NOMO-1 treated with dmso at 0.1 percent for 144 hours (cell line): ENCODE results near the gene LRRTM4.
"Not testable (repeated sequence)": the region's sequence is repeated elsewhere in the genome, so short reads cannot be mapped to it uniquely, and the experiment has no call there.

Source experiments
- DNase-seq: peaks from one replicate; lab custom pipeline; 2025; ENCODE audit not compliant: unreplicated experiment; lab: John Stamatoyannopoulos, UW

The LRRTM4 gene

DNA sequence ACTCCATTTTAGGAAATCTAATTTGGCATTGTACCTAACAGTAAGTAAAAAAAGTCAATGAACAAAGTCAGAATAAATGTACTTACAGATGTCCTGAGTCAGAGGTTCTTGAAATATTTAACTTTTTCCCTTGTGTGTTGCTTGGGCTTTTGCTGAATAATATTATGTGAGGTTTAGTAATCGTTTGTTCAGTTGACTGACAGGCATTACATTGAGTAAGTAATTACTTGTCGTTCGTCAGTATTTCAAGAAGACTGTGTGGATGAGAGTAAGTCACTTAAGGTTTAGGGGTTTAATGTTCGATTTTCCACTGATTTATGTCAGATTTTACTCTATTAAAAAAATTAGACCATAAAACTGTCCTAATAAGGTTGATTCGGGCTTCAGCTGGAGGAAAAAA, 342.9 kb downstream of the LRRTM4 start:
- no peak for DNase-seq

DNA sequence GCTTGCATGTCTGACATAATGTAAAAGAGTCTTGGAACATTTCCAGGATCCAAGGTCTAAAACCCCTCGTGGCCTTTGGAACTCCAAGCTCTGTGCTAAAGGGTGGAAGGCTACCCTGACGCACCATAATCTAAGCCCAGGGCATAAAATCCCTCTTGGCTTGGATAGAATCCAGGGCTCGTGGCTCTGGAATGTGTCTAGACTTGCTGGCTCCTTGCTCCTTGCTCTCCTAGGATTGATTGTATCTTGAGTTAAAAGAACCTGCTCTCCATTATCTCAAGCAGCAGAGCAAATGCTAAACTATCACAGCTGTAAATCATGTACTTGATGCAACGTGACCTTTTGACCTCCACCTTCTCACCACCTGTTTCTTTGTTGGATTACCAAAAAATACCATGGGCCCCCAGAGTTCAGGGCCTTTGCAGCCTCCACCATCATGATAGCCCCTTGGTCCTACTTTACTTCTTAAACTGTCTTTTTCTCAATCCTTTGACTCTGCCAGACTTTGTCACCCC, 346.9 kb downstream of the LRRTM4 start:
- DNase-seq, result not testable (repeated sequence)

DNA sequence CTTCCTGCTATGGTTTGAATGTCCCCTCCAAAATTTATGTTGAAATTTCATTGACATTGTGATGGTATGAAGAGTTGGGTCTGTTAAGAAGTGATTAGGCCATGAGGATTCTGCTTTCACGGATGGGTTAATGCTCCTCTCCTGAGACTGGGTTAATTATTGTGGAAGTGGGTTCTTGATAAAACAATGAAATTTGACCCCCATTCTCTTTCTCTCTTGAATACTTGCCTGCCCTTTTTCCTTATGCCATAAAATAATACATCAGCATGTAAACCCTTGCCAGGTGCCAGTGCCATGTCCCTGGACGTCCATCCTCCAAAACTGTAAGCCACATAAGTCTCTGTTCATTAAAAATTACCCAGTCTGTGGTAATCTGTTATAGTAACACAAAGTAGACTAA, 352.8 kb downstream of the LRRTM4 start:
- DNase-seq, result no peak

DNA sequence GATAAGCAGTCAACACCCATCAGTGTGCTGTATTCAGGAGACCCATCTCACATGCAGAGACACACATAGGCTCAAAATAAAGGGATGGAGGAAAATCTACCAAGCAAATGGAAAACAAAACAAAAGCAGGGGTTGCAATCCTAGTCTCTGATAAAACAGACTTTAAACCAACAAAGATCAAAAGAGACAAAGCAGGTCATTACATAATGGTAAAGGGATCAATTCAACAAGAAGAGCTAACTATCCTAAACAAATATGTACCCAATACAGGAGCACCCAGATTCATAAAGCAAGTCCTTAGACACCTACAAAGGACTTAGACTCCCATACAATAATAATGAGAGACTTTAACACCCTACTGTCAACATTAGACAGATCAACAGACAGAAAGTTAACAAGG, 358.2 kb downstream of the LRRTM4 start:
- DNase-seq, result not testable (repeated sequence)

DNA sequence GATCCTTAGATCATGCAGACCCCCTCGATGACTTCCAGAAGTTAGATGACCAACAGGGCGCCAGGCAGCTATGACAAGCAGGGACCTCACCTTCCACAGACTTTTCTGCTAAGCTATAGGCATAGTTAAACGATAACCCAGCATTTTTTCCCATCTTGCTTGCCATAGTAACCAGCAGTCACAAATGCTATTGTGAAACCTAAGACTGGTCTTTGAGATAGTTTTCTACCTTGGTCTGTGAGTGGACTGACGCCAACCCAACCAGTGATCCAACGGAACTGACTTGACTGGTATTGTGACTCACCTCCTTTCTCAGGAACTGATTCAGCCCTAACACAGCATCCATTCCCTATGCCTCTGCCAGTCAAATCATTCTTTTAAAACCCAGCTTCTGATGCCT, 361.2 kb downstream of the LRRTM4 start:
- no peak for DNase-seq

DNA sequence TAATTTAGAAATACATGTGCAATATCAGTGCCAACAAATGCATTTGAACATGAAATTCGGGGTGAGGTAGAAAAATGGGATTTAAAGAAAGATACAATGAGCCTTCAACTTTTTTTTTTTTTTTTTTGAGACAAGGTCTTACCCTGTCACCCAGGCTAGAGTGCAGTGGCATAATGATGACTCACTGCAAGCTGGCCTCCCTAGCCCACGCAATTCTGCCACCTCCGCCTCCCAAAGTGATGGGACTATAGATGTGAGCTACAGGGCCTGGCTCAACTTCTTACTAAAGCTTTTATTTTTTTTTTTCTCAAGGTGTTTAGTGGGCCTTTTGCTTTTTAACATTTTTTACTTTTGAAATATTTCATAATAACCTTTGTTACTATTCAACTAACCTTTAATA, 365.6 kb downstream of the LRRTM4 start:
- no peak for DNase-seq

- no peak for DNase-seq
Observed at GRCh38 chr2:77155511-77155910, 366.7 kb downstream of the LRRTM4 start.

DNA sequence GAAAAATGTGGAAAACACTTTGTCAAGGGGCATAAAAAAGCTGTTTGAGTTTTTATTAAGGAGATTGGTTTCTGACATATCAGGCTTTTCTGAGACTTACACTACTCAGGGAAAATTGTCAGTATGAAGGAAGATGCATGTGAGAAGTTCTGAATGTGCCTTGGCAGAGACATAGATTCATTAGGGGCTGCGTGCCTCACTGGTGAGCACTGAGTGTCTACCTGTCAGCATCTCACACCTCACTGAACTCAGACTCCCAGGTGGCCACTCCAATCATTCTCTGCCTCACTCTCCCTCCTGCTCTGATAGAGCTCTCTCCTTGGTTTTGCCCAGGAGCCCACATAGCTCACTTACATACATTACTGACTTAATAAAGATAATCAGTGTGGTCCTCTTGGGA, 372.6 kb downstream of the LRRTM4 start:
- DNase-seq, result no peak

DNA sequence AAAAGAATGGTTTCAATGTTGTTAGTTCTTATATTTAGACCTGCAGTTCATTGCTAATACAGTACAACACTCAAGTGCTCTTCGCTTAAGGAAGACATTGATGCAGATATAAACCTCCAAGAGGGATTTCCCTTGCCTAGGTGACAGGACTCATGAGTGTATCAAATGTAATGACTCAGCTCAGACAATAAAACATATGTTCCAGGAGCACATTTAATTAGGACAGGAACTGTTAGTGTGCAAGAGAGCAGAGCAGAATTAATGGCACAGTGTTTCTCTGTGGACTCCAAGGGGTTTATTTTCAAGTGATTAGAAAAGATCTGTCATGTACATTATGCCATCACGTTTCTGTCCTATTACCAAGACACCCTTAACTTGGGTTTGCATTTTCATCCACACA, 375.0 kb downstream of the LRRTM4 start:
- DNase-seq, result no peak

DNA sequence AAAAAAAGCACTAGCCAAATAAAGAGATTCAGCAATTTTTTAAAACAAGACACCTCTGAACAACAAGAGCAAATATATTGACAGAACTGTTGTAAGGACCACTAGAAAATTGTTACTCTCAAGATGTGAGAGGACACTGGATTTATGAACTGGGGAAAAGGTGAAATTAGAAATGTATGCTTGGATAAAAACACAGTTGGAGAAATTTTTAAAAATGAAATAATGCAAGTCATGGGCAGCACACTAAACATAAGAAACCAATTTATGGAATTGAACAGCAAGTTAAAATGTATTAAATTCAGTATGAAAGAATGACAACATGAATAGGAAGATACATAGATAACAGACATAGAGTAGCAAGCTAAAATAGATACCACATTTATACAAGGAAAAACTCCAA, 377.4 kb downstream of the LRRTM4 start:
- no peak for DNase-seq

DNA sequence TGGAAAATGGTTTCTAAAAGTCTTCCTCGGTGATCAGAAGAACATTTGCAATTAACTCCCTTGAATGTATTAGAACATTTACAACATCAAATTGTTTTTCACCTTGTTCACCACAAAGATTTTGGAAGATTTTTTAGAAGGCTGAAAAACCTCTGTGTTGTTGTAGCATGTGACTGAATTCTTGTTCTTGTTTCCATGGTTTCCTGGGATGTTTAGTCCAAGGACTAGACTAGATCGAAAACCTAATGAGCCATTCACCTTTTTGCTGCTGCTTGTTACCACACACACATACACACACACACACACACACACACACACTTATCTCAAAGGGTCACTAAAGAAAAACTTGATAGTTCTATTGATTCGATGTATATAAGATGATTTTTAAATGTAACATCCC, 380.0 kb downstream of the LRRTM4 start:
- DNase-seq, result no peak

DNA sequence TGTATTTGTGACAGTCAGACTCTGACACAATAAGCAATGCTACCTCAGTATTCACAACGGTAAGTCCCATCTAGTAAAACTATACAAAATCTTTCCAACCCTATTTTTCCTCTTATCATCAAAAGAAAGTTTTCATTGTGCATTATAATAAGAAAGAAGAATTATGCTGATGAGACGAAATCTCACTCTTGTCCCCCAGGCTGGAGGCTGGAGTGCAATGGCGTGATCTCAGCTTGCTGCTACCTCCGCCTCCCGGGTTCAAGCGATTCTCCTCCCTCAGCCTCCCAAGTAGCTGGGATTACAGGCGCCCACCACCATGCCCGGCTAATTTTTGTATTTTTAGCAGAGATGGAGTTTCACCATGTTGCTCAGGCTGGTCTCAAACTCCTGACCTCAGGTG, 393.7 kb downstream of the LRRTM4 start:
- DNase-seq, result not testable (repeated sequence)

GRCh38 chr2:77127345-77127744, 394.8 kb downstream of the LRRTM4 start:
- DNase-seq, result no peak

DNA sequence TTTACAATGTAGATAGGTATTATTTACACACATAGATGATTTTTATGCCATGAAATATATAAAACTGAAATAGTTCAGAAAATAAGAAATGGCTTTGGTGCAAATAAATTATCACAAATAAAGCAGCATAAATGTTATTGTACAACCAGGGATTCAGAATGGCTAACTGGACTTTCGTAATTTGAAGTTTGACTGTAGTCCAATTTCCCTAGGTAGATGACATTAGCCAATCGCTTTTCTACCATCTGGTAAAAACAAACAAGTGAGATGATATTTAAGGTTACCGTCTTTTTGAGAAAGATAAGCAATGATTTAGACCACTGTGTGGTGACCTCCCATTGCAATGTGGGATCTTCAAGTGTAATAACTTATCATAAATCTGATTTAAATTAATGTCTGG, 400.7 kb downstream of the LRRTM4 start:
- DNase-seq, result no peak

DNA sequence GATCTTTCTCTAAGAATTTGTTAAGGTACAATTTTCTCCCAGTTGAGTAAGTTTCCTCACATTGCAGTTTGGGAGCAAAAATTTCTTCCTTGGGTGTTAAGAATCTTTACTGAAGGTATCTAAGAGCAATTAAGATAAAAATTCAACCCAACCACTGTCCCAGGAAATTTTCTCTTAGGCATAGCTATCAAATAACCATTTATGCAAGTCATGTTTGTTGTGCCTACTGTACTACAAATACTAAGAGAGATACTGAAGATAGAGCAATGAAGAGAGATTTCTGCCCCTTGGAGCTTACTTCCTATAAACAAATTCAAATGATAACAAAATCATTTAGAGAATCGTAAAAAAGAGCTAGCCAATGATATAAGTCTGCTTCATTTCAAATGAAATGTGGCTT, 402.8 kb downstream of the LRRTM4 start:
- DNase-seq, result no peak

GRCh38 chr2:77108915-77109314, 413.3 kb downstream of the LRRTM4 start:
- DNase-seq, result no peak

DNA sequence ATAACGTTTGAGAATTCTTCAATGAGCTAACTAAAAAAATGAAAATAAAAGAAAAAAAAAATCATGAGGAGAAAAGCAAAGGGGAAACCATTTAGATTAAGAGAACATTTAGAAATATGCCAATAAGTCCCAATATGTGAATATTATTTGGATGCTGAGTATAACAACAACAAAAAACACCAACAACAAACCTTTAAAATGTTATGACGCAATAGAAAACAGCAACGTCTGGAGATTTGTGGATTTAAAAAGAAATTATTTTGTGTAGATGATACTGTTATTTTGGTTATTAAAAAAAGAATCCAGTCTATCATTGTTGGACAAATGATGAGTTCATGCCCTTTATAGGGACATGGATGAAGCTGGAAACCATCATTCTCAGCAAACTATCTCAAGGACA, 417.2 kb downstream of the LRRTM4 start:
- no peak for DNase-seq

GRCh38 chr2:77104554-77104953, 417.6 kb downstream of the LRRTM4 start:
- no peak for DNase-seq

DNA sequence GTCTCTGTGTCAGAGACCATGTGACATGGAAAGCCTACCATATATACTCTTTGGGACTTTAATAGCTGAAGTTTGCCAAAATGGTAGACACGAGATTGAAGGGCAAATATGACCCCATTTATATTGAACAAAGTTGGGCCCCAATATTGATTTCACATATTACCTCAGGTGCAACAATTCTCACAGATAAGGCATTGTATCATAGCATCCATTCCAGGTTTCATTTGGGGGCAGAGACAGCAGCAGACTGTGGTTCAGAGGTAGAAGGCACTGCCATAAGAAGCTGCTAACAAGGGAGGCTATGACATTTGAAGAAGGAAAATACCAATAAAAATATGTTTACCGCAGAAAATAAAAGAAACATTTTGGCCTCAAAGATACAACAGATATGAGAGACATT, 419.2 kb downstream of the LRRTM4 start:
- no peak for DNase-seq

DNA sequence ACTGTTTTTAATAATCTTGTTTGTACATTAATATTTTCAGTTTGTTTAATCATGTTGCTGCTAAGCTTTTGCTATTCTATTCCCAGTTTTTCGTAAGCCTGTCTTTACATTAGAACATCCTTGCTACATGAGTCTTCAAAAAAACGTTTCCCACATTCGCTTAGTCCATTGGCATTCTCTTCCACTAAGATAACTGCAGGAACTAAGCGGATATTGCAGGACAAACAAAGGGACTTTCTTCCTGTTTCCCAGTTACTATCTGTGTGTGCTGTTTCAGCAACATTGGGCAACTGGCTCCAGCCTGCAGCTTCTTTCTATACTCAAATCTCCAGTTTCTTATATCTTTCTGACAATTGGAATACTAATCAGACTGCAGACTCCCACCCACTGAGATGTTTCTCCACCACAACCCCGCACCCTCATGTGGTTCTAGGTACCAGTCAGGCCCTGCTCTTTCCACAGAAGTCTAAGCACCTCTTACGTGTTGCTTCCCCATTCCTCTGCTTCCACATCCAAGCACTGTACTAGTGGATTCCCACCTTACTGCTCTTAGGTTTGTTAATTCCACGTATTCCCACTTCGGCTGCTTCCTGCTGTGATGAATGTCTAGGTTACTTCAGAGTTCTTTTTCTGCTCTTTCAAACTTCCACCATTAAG, 420.3 kb downstream of the LRRTM4 start:
- no peak for DNase-seq

- DNase-seq, result no peak
Observed at GRCh38 chr2:77099961-77100360, 422.2 kb downstream of the LRRTM4 start.

DNA sequence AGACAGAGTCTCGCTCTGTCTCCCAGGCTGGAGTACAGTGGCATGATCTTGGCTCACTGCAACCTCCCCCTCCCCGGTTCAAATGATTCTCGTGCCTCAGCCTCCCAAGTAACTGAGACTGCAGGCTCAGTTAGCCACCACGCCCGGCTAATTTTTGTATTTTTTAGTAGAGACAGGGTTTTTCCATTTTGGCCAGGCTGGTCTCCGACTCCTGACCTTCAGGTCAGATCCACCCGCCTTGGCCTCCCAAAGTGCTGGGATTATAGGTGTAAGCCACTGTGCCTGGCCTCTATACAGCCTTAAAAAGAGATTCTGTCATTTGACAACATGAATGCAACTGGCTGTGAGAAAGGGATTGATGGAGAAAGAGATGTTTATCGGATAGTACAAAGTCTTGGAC, 426.7 kb downstream of the LRRTM4 start:
- not testable (repeated sequence) for DNase-seq

DNA sequence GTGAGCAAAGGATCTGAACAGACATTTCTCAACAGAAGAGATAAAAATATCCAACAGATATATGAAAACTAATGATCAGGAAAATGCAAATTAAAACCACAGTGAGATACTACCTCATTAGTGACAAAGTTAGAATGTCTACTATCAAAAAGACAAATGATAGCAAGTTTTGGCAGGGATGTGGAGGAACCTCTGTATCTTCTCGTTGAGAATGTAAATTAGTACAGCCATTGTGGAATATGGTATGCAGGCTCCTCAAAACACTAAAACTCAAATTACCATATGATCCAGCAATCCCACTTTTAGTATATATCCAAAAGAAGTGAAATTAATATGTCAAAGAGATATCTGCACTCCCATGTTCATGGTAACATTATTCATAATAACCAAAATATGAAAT, 427.1 kb downstream of the LRRTM4 start:
- no peak for DNase-seq
